Cardiac fibroblast (primary cell): Measurements from ENCODE around the gene RAD1.

Experiments used
- DNase-seq, 2 donors: peaks; one replicate each; pipeline versions ENCODE4 v3.0.0 to v3.0.0-alpha.2; 2010; ENCODE audit warnings: low read depth in 2 of 2
- H3K4me3 ChIP-seq, 2 donors: replicated peaks in 1 of 2; 1 replicate in 1 of 2; 2 replicates in 1 of 2; pipeline ENCODE4 v1.5.1; 2011; ENCODE audit warnings: low read depth in 2 of 2, low read length in 2 of 2, mild to moderate bottlenecking in 2 of 2, moderate library complexity in 1 of 2
- TF ChIP-seq, protein P1 (sequence below): IDR thresholded peaks from one replicate; pipeline ENCODE4 v1.5.1; 2011; ENCODE audit warnings: low read depth, mild to moderate bottlenecking, low read length, inconsistent platforms

The RAD1 gene

DNA sequence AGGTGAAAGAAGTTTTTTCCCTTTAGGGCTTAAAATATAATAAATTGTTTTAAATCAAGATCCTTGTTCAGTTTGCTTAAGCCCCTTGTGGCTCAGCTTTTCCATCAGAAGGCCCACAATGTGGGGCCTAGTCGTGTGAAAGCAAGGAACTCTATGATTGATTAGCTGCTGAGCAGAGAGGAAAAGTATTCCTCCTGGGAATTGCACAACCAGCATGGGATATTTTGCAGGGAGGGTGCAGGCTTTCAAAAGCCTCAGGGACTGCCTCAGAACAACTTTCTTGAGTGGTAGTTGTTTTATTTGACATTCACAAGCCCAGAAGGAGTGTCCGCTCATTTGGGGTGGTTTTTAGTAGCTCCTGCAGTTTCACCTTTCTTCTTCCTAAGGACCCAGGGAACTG, 56.5 kb downstream of the RAD1 start:
- H3K4me3 ChIP-seq, result no peak overlapping the region
- DNase-seq, result peak; percentile 40 to 45
- TF ChIP-seq, protein P1, sequence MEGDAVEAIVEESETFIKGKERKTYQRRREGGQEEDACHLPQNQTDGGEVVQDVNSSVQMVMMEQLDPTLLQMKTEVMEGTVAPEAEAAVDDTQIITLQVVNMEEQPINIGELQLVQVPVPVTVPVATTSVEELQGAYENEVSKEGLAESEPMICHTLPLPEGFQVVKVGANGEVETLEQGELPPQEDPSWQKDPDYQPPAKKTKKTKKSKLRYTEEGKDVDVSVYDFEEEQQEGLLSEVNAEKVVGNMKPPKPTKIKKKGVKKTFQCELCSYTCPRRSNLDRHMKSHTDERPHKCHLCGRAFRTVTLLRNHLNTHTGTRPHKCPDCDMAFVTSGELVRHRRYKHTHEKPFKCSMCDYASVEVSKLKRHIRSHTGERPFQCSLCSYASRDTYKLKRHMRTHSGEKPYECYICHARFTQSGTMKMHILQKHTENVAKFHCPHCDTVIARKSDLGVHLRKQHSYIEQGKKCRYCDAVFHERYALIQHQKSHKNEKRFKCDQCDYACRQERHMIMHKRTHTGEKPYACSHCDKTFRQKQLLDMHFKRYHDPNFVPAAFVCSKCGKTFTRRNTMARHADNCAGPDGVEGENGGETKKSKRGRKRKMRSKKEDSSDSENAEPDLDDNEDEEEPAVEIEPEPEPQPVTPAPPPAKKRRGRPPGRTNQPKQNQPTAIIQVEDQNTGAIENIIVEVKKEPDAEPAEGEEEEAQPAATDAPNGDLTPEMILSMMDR, result no peak

DNA sequence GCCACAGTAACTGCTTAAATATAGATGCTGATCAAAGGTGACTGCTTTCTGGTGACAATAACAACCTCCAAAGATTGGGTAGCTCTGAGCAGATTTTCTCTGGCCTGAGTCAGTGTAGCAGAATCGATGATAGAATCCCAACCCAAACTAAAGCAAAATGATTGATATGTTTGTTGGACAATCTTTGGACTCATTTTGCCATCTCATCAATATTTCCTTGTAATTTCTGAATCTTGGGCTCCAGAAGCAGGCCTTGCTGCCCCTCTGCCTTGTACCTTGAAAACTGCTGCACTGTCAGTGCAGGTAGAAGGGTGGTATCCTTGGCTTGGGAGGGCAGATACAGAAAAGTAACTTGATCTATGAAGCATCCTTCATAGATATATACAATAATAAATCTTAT, 57.4 kb downstream of the RAD1 start:
- H3K4me3 ChIP-seq, result no peak overlapping the region
- TF ChIP-seq, protein P1, result no peak
- DNase-seq, result no peak

DNA sequence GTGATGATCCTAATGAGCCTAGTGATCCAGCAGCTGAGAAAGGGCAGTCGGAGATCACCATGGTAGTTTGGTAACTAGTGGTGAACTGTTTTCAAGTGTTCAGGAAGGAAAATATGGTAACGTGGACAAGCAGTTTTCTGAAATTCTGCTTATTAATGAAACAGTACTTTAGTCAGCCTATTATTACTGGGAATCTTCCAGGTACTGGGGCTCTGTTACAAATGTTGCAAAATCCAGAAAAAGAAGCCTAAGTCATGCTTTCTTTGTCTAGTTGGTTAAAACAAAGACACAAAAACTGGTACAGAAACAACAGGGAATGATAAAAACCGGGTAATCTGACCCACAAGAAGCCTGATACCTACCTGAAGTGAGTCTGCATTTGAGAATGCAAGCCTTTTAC, 58.1 kb downstream of the RAD1 start:
- TF ChIP-seq, protein P1, result no peak
- no peak overlapping the region for H3K4me3 ChIP-seq
- DNase-seq, result peak in 1 of 2 donors; percentile 53
